22Rv1 (cell line): ENCODE data around the gene INSYN2A.

ENCODE experiments used
- CTCF ChIP-seq: fragments of 450-650 bp; IDR thresholded peaks from 2 replicates; pipeline ENCODE4 v1.5.1; 2017; ENCODE audit warnings: mild to moderate bottlenecking
- ZFX ChIP-seq: fragments of 450-650 bp; IDR thresholded peaks from 2 replicates; pipeline ENCODE4 v1.6.1; 2017; ENCODE audit warnings: antibody characterized with exemption, borderline replicate concordance

- TF ChIP-seq CTCF (no peak), ZFX (no peak)
These were observed 14.2 kb downstream of the INSYN2A start for GRCh38 chr10:127182161-127182560.
